NCI-H2196 treated with DMSO at 0.1 percent for 48 hours (cell line): ENCODE results near the gene SPRR2B.
"Not testable (repeated sequence)": the region's sequence is repeated elsewhere in the genome, so short reads cannot be mapped to it uniquely, and the experiment has no call there.

ENCODE experiments used
- DNase-seq: peaks from one replicate; lab custom pipeline; 2025; ENCODE audit not compliant: unreplicated experiment; lab: John Stamatoyannopoulos, UW

Gene SPRR2B

GRCh38 chr1:153035211-153035610, 36.2 kb downstream of the SPRR2B start:
- no peak for DNase-seq

- no peak for DNase-seq
These were observed 38.6 kb downstream of the SPRR2B start for GRCh38 chr1:153032677-153033308.

GRCh38 chr1:153032073-153032472, 39.3 kb downstream of the SPRR2B start:
- no peak for DNase-seq

GRCh38 chr1:153030895-153031294, 40.5 kb downstream of the SPRR2B start, which contains the start of gene SPRR1B:
TSS of gene SPRR1B (plus strand) at chr1:153031203. CDS start at chr1:153032346, 1,143 bp downstream.
- no peak for DNase-seq

- DNase-seq: no peak
These were observed 42.6 kb downstream of the SPRR2B start for GRCh38 chr1:153028766-153029165.

- no peak for DNase-seq
These were observed 45.6 kb downstream of the SPRR2B start for GRCh38 chr1:153025797-153026196.

- DNase-seq: no peak
These were observed 47.0 kb downstream of the SPRR2B start for GRCh38 chr1:153024413-153024812.

GRCh38 chr1:153023109-153023508, 48.3 kb downstream of the SPRR2B start:
- no peak for DNase-seq

GRCh38 chr1:153022340-153022739, 49.1 kb downstream of the SPRR2B start:
- DNase-seq: not testable (repeated sequence)

GRCh38 chr1:153021829-153022228, 49.6 kb downstream of the SPRR2B start:
- not testable (repeated sequence) for DNase-seq
